T-helper 1 cell treated with Interleukin-12 subunit alpha and Interleukin-12 subunit beta and Interleukin-4 antibody, amounts not matched to agents 30 μg/mL and 1 μg/mL, for 36 hours (primary cell): ENCODE measurements around the gene IRAG1.

Experiments used
- H3K27ac Mint-ChIP-seq: one replicate; pipeline ENCODE4 v1.8.0; 2021; ENCODE audit warnings: mild to moderate bottlenecking, mixed read lengths
- H3K27me3 Mint-ChIP-seq: one replicate; pipeline ENCODE4 v1.8.0; 2021; ENCODE audit warnings: low read depth, mixed read lengths
- H3K36me3 Mint-ChIP-seq: one replicate; pipeline ENCODE4 v1.8.0; 2021; ENCODE audit warnings: low read depth, mixed read lengths
- H3K4me1 Mint-ChIP-seq: one replicate; pipeline ENCODE4 v1.8.0; 2021; ENCODE audit warnings: low read depth, mixed read lengths
- H3K4me3 Mint-ChIP-seq: one replicate; pipeline ENCODE4 v1.8.0; 2021; ENCODE audit warnings: mild to moderate bottlenecking, moderate library complexity, mixed read lengths
- H3K9me3 Mint-ChIP-seq: one replicate; pipeline ENCODE4 v1.8.0; 2021; ENCODE audit warnings: mixed read lengths

IRAG1 gene, protein sequence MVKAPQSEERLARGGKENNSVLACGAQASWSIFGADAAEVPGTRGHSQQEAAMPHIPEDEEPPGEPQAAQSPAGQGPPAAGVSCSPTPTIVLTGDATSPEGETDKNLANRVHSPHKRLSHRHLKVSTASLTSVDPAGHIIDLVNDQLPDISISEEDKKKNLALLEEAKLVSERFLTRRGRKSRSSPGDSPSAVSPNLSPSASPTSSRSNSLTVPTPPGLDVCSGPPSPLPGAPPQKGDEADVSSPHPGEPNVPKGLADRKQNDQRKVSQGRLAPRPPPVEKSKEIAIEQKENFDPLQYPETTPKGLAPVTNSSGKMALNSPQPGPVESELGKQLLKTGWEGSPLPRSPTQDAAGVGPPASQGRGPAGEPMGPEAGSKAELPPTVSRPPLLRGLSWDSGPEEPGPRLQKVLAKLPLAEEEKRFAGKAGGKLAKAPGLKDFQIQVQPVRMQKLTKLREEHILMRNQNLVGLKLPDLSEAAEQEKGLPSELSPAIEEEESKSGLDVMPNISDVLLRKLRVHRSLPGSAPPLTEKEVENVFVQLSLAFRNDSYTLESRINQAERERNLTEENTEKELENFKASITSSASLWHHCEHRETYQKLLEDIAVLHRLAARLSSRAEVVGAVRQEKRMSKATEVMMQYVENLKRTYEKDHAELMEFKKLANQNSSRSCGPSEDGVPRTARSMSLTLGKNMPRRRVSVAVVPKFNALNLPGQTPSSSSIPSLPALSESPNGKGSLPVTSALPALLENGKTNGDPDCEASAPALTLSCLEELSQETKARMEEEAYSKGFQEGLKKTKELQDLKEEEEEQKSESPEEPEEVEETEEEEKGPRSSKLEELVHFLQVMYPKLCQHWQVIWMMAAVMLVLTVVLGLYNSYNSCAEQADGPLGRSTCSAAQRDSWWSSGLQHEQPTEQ

DNA sequence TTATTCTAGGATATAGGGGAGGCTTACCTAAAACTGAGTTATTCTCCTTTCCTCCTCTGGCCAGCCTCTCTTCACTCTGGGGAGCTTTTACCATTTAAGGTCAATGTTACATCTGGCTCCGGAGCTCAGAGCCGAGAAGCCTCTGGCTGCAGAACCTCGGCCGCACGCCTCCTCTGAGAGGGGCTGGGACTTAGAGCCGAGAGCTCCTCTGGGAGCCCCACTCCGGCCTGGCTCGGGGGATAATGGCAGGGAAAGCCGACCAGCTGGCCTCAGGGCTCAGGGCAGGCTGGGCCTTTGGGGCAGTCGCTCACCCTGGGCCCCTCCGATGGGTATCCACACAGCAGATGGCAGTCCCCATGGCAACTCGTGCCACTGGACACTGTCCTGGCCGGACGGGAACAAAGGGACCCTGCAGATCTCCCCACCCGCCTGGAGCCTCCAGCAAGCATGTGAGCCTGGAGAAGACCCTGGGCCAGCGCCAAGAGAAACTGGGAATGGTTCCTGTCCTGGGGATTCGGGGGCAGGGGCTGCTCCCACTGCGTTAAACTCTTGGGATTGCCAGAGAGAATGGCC is at the start of gene IRAG1:
TSS of gene IRAG1 (minus strand) at position 247 of the 573 bp plus-strand sequence. CDS start at position 94, 153 bp downstream.
- Mint-ChIP-seq H3K27ac (no peak within 1 kb of the TSS), H3K36me3 (no peaks in the 10 kb centered on the region), H3K4me3 (no peak within 1 kb of the TSS), H3K4me1 (no peaks in the 10 kb centered on the region), H3K9me3 (no peaks in the 10 kb centered on the region), H3K27me3 (peaks cover 13% of the 10 kb centered on the region)

GRCh38 chr11:10742460-10743208 is 49.1 kb upstream of the IRAG1 start:
- no peaks in the 10 kb centered on the region for H3K36me3 Mint-ChIP-seq
- H3K4me3 Mint-ChIP-seq, result peak overlapping the region; percentile 46
- H3K9me3 Mint-ChIP-seq, result no peaks in the 10 kb centered on the region

DNA sequence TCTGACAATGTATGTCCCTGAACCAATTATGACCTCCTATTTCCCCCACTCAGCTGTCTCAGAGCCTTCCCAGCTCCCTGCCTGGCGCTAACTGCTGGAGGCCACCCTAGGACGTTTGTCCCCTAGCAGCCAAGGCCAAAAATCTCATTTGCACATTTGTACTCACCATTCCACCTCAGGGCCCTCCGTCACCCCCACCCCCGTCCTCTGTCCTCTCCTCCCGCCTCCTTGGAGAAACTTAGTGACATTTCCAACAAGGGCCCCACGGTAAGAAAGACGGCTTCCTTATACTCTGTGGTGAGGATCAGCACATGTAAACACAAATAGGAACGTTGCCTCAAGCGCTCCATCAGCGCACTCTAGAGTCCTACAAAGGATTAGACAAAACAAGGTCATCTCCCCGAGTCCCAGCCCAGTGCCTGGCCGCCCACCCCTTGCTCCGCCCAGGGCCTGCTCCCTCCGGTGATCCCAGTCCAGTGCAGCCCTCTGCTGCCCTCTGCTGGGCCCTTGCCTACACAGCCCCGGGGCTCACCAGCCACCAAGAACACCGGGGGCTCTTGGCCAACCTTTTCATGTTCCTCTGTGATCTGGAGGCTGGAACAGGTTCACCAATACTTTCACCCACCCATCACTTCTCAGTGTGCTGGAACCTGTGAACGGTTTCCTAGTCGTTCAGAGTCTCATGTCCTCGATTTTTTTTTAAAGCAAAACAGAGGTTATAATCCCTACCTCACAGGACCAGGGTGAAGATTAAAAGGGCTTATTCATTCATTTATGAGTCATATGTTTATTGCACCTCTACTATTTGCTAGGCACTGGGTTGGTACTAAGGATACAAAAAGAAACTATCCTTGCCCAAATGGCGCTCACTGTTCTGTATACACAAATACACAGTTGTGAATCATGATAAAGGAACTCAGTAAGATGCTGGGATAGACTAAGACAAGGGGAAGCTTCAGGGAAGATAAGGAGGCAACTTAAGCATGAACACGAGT is 42.2 kb upstream of the IRAG1 start:
- Mint-ChIP-seq H3K9me3 (no peaks in the 10 kb centered on the region), H3K27ac (no peak overlapping the region), H3K27me3 (peaks cover 17% of the 10 kb centered on the region)

More at GRCh38 chr11:10742460-10743208, 49.1 kb upstream of the IRAG1 start:
- Mint-ChIP-seq H3K27ac (peak overlapping the region; percentile 34), H3K27me3 (peaks cover 5% of the 10 kb centered on the region), H3K4me1 (peaks cover 23% of the 10 kb centered on the region)

GRCh38 chr11:10731064-10731680 is 37.6 kb upstream of the IRAG1 start:
- no peaks in the 10 kb centered on the region for H3K36me3 Mint-ChIP-seq
- H3K27me3 Mint-ChIP-seq, result peaks cover 18% of the 10 kb centered on the region
- no peak overlapping the region for H3K4me3 Mint-ChIP-seq
- H3K9me3 Mint-ChIP-seq, result no peaks in the 10 kb centered on the region
- H3K27ac Mint-ChIP-seq, result no peak overlapping the region
- H3K4me1 Mint-ChIP-seq, result peaks cover 9% of the 10 kb centered on the region

More for the DNA sequence above, 42.2 kb upstream of the IRAG1 start:
- Mint-ChIP-seq H3K36me3 (no peaks in the 10 kb centered on the region), H3K4me3 (no peak overlapping the region), H3K4me1 (peaks cover 10% of the 10 kb centered on the region)

GRCh38 chr11:10730151-10730550 is 36.6 kb upstream of the IRAG1 start:
- Mint-ChIP-seq H3K4me3 (no peak overlapping the region), H3K9me3 (no peaks in the 10 kb centered on the region), H3K27me3 (peaks cover 16% of the 10 kb centered on the region), H3K4me1 (peaks cover 11% of the 10 kb centered on the region), H3K36me3 (no peaks in the 10 kb centered on the region), H3K27ac (no peak overlapping the region)

DNA sequence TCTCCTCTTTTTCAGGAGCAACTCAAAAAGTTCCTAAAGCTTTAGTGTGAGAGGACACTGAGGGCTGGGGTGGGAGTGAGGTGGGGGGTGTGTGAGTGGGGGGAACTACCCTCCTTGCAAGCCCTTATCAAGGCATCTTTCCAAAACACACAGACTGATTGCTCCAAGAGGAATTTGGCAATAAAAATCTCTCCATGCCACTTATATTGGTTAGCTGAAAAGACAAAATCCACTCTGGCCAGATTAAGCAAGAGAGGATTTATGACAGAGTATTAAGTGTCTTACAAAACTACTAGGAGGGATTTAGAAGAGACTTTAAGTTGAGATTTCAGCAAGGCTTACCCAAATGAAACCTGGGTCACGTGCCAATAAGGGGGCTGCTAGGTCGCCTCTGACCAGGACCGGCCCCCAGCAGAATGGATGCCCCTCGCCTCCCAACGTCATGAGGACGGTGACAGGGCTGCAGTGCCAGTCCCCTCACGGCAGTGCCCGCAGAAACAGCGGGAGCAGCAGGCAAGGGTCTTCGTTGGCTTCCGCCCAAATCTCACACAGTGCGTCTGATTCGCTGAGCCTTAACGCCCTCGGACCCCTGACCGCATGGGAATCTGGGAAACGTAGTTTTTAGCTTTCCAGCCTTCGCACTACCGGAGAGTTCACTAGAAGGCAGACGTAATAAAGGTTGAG is 35.4 kb upstream of the IRAG1 start:
- H3K4me3 Mint-ChIP-seq, result no peak overlapping the region
- H3K9me3 Mint-ChIP-seq, result no peaks in the 10 kb centered on the region
- H3K27ac Mint-ChIP-seq, result no peak overlapping the region
- H3K36me3 Mint-ChIP-seq, result no peaks in the 10 kb centered on the region
- peaks cover 12% of the 10 kb centered on the region for H3K4me1 Mint-ChIP-seq
- peaks cover 18% of the 10 kb centered on the region for H3K27me3 Mint-ChIP-seq

DNA sequence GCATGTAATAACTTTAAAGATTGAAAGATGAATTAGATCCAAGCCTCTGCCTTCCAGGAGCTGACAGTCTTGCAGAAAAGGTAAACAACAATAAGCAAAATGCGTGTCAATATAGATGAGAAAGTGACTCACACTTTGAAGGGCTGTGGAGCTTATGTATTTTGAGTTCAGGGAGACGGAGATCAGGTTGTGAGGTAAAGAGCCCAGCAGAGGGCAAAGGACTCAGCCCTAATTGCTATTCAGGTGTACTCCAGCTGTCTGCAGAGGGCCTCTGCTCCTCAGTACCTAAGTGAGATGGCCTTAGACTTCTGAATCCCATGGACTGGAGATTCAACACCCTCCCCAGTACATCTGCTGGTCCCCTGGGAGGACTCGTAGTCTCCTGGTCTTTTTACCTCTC is 34.6 kb upstream of the IRAG1 start:
- Mint-ChIP-seq H3K36me3 (no peaks in the 10 kb centered on the region), H3K9me3 (no peaks in the 10 kb centered on the region), H3K27ac (no peak overlapping the region), H3K4me3 (no peak overlapping the region), H3K4me1 (peaks cover 12% of the 10 kb centered on the region), H3K27me3 (peaks cover 19% of the 10 kb centered on the region)

- Mint-ChIP-seq H3K27me3 (peaks cover 19% of the 10 kb centered on the region), H3K9me3 (no peaks in the 10 kb centered on the region), H3K4me1 (peaks cover 12% of the 10 kb centered on the region), H3K36me3 (no peaks in the 10 kb centered on the region), H3K27ac (no peak overlapping the region), H3K4me3 (no peak overlapping the region)
Measured at GRCh38 chr11:10727146-10727851, 33.7 kb upstream of the IRAG1 start.

DNA sequence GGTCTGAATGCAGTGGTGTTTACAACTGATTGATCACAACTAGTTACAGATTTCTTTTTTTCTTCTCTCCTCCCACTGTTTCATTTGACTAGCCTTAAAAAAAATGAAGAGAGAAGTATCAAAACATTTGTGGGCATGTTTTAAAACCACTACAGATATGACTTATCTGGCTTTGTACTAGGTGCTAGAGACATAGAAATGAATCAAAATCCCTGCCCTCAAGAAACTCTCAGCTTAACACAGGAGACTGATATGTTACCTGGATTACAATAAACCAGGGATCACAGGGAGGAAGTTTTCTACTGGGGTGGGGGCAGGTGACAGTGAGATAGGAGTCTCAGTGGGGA is 32.3 kb upstream of the IRAG1 start:
- H3K36me3 Mint-ChIP-seq, result no peaks in the 10 kb centered on the region
- H3K27me3 Mint-ChIP-seq, result peaks cover 16% of the 10 kb centered on the region
- no peak overlapping the region for H3K27ac Mint-ChIP-seq
- H3K9me3 Mint-ChIP-seq, result no peaks in the 10 kb centered on the region
- H3K4me1 Mint-ChIP-seq, result peaks cover 12% of the 10 kb centered on the region
- H3K4me3 Mint-ChIP-seq, result no peak overlapping the region

- no peak overlapping the region for H3K27ac Mint-ChIP-seq
- H3K27me3 Mint-ChIP-seq, result peaks cover 15% of the 10 kb centered on the region
- no peak overlapping the region for H3K4me3 Mint-ChIP-seq
- no peaks in the 10 kb centered on the region for H3K9me3 Mint-ChIP-seq
- H3K36me3 Mint-ChIP-seq, result no peaks in the 10 kb centered on the region
- H3K4me1 Mint-ChIP-seq, result peaks cover 12% of the 10 kb centered on the region
Measured at GRCh38 chr11:10725114-10725906, 31.8 kb upstream of the IRAG1 start.

DNA sequence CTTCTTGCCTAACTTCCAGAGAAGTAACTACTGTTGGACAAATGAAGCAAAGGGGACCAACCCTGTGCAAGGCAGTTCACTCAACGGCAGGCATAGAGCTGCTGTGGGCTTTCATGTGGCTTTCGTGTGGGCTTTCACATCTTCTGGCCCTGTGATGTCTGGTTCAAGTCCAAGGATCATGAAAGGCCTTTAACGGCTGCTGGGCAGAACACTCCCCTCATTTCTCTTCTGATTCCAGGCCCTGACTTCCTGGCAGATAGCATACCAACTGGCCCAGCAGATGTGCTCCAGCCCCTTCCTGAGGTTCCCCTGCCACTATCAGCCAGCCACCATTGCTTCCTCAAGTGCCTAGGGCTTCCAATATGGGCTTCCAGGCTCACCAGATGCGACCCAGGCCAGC is 28.8 kb upstream of the IRAG1 start:
- H3K9me3 Mint-ChIP-seq, result no peaks in the 10 kb centered on the region
- no peaks in the 10 kb centered on the region for H3K36me3 Mint-ChIP-seq
- peaks cover 12% of the 10 kb centered on the region for H3K4me1 Mint-ChIP-seq
- H3K27ac Mint-ChIP-seq, result no peak overlapping the region
- H3K27me3 Mint-ChIP-seq, result peaks cover 15% of the 10 kb centered on the region
- H3K4me3 Mint-ChIP-seq, result no peak overlapping the region
